Activated T-cell treated with anti-CD3 and anti-CD28 coated beads for 1 hour (primary cell): Measurements from ENCODE around the gene FBXO40.

Experiments
- DNase-seq: peaks from one replicate; pipeline ENCODE4 v3.0.0-alpha.2; 2020; ENCODE audit warnings: low read depth

Gene FBXO40

GRCh38 chr3:121619691-121620090 lies 26.5 kb downstream of the FBXO40 start:
- DNase-seq: no peak

DNA sequence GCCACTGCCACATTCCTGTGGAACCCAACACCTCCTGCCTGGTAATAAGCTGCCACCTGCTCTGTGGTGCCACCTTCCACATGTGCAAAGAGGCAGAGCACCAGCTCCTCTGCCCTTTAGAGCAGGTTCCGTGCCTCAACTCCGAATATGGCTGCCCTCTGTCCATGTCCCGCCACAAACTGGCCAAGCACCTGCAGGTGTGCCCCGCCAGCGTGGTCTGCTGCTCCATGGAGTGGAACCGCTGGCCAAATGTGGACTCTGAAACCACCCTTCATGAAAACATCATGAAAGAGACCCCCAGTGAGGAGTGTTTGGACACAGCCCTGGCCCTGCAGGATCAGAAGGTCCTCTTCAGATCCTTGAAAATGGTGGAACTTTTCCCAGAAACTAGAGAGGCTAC lies 28.3 kb downstream of the FBXO40 start:
- DNase-seq: no peak

DNA sequence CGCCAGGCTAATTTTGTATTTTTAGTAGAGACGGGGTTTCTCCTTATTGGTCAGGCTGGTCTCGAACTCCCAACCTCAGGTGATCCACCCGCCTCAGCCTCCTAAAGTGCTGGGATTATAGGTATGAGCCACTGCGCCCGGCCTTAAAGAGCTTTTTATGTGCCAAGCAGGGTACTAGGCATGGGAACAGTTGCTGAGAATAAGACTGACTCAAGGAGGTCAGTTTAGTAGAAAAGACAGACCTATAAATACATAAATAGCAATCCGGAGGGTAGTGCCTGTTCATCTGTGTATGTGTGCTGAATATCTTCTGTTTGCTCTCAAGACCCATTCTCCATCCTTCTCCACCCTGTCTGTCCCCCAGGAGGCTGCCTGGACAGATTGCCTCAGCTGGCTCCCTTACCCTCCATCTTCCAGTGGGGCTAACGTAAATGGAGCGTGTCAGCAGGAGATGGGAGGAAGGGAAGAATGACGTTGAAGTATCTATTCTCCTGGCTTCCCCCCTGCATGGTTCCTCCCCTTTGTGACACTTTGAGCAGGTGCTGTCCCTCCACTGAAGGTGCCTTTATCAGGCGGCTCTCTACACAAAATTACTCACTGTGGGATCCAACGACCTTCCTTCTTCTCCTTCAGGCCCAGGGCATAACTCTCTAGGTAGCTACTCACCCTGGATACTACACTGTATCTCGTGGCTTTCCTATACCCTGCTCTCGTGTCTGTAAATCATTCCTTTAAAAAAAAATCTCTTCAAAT lies 31.1 kb downstream of the FBXO40 start:
- DNase-seq: no peak

DNA sequence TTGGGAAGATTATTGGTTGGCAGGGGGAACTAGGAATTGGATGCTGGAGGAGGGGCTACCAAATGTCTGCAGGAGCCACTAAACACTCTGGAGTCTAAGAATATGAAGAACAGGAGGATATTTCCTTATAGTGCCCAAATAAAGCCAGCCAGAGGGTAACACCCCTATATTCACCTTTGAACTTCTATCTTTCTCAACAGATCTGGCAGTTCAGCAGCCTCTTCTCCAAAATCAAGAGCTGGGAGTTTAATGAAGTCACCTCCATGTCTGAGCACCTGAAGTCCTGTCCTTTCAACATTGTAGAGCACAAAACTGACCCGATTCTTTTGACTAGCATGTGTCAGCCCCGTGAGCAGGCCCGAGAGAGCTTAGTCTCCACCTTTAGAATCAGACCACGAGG lies 33.3 kb downstream of the FBXO40 start:
- DNase-seq: no peak

- DNase-seq: no peak
Measured at GRCh38 chr3:121627211-121627610, 34.0 kb downstream of the FBXO40 start.

- no peak for DNase-seq
Measured at GRCh38 chr3:121627622-121628021, 34.4 kb downstream of the FBXO40 start.

DNA sequence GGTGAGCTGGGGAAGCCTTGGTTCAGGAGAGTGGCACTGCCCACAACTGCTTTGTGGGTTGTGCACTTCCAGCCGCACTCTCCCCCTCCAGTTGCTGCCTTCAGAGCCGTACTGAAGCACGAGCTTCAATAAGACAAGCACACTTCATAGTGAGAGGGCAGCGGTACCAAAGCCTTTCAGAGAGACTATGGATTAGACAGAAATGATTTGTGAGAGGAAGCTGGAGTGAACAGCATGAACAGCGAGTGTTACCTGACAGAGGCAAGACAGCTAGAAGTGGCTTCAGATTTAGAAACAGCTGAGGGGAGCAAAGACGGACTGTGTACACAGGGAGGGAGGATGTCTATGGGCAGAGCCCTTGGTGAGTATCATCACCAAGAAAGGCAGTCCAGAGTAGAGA lies 36.4 kb downstream of the FBXO40 start:
- no peak for DNase-seq

- no peak for DNase-seq
Measured at GRCh38 chr3:121630355-121630754, 37.2 kb downstream of the FBXO40 start.

- DNase-seq: no peak
Measured at GRCh38 chr3:121637922-121638321, 44.7 kb downstream of the FBXO40 start.

DNA sequence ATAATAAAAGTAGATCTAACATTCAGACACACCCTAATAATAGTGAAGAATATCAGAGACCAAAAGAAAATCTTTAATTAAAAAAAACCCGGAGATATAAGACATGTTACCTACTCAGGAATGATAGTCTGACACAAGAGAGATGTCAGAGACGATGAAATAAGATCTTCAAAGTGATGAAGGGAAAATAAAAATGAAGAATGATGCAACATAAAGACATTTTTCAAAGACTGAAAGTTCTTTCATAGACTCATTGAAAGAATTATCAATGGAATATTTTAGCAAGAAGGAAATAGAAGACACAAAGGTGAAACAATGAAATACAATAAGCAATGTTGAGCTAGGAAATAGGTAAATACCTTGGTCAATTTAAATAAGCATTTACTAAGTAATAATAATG lies 47.9 kb downstream of the FBXO40 start:
- no peak for DNase-seq

DNA sequence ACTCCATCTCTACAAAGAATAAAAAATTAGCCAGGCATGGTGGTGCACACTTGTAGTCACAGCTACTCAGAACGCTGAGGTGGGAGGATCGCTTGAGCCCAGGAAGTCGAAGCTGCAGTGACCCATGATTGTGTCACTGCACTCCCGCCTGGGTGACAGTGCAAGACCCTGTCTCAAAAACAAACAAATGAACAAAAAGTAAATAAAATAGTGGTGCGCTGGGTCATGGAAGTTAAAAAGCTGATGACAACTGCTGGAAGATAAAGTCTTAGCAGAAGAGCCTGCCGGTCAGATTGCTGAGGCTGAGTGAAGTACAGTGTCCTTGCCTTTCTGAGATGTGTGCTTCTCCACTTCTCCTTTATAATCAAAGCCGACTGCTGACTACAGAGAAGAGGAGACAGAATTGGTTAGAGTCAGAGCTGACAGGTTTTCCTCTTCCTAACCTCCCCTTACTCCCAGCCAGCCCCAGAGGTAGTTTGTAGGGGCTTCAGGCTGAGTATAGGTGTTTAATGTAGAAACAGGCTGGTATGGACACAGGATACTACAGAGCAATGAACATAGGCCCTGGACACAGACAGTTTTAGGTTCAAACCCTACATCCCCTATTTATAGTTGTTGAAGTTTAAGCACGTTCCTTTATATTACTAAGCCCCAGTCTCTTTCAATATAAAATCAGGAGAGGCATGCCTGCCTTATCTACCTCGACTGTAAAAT lies 49.6 kb downstream of the FBXO40 start:
- DNase-seq: no peak

DNA sequence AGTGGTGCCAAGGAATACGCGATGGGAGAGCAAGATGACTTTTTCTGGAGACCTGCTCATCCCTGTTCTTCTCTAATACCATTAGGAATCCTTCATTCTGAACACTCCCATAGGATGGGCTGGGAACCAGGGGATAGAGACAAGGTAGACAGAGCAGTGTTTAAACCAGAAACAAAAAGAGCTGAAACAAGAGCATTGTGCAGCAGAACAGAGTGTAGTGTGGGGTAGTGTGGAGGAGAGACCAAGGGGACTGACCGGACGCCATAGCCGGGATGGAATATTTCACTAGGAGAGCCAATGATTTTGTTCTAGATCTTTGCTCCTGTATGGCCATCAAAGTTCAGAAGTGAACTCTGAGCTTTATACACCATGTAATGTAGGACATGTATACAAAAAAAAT lies 51.9 kb downstream of the FBXO40 start:
- DNase-seq: no peak

- no peak for DNase-seq
Measured at GRCh38 chr3:121648219-121648958, 55.2 kb downstream of the FBXO40 start.

- DNase-seq: no peak
Measured at GRCh38 chr3:121649645-121650044, 56.5 kb downstream of the FBXO40 start.

DNA sequence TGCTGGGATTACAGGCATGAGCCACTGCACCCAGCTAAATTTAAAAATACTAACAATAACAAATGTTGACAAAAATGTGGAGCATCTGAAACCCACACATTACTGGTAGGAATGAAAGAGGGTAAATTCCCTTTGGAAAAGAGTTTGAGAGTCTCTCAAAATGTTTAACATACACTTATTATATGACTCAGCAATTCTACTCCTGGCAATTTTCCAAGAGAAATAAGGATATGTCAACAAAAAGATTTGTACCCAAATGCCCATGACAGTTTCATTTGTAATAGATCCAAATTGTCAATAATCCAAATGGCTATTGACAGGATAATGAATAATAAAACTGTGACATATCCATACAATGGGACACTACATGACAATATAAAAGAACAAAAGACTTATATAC lies 58.5 kb downstream of the FBXO40 start:
- DNase-seq: no peak

GRCh38 chr3:121654493-121655385 lies 61.6 kb downstream of the FBXO40 start:
- no peak for DNase-seq

GRCh38 chr3:121658716-121659435 lies 65.7 kb downstream of the FBXO40 start:
- DNase-seq: no peak

DNA sequence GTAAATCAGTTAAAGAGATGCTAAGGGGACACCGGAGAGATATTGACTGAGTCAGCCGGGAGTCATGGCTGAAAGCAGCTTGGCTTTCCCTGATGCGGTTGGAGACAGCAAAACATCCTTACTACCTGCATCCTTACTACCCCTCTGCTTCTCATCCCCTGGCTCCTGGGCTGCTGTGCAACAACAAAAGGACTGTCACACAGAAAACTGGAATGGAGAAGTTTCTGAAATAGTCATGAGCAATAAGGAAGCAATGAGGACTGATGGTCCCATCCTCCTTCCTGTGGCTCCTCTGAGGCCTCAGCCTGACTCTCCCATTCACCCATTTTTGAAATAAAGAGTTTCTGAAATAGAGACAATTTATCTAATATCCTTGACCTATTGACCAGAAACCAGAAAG lies 66.4 kb downstream of the FBXO40 start:
- DNase-seq: no peak

- DNase-seq: peak; percentile 52
Measured at GRCh38 chr3:121660356-121661171, 67.4 kb downstream of the FBXO40 start, which contains the start of gene HCLS1. Gene HCLS1 (minus strand): TSS chr3:121660903. CDS start chr3:121658347, 2,556 bp downstream.

- DNase-seq: no peak
Measured at GRCh38 chr3:121661376-121661775, 68.2 kb downstream of the FBXO40 start.
